Effector CD8-positive, alpha-beta T cell (primary cell): ENCODE results near the gene LAMA5.

Experiments used
- DNase-seq: peaks from one replicate; lab custom pipeline; 2025; lab: John Stamatoyannopoulos, UW

The LAMA5 gene

GRCh38 chr20:62268228-62268900 lies 98.7 kb downstream of the LAMA5 start:
- DNase-seq = no peak

- DNase-seq = no peak
Observed at GRCh38 chr20:62267543-62267942, 99.6 kb downstream of the LAMA5 start.

- DNase-seq = no peak
Observed at GRCh38 chr20:62266851-62267250, 100.3 kb downstream of the LAMA5 start.

- DNase-seq = no peak
Observed at GRCh38 chr20:62266340-62266739, 100.8 kb downstream of the LAMA5 start.

- no peak for DNase-seq
Observed at GRCh38 chr20:62265365-62265764, 101.7 kb downstream of the LAMA5 start.

- no peak for DNase-seq
Observed at GRCh38 chr20:62263396-62263795, 103.7 kb downstream of the LAMA5 start.

GRCh38 chr20:62262064-62262463 lies 105.0 kb downstream of the LAMA5 start:
- DNase-seq = no peak

- DNase-seq = no peak
Observed at GRCh38 chr20:62259294-62259565, 107.9 kb downstream of the LAMA5 start.
